HL-60 (cell line): ENCODE results near the gene MAGI2.

Experiments used
- DNase-seq, 2 experiments: peaks; one replicate each; pipeline ENCODE4 v3.0.0-alpha.2; 2010 to 2020; ENCODE audit warnings: low read depth in 1 of 2, low spot score in 1 of 2
- H3K27ac ChIP-seq: fragments of 250-450 bp; sonication (Bioruptor Pico); replicated peaks from 2 replicates; pipeline ENCODE4 v1.5.1; 2020; ENCODE audit warnings: mild to moderate bottlenecking, moderate library complexity
- H3K27me3 ChIP-seq: fragments of 250-450 bp; sonication (Bioruptor Pico); 2 replicates; pipeline ENCODE4 v1.5.1; 2021; ENCODE audit warnings: mild to moderate bottlenecking, moderate library complexity; ENCODE audit not compliant: insufficient read depth, poor library complexity, severe bottlenecking
- H3K4me3 ChIP-seq: replicated peaks from 2 replicates; pipeline ENCODE4 v1.5.1; 2011; ENCODE audit warnings: mild to moderate bottlenecking, control low read depth, low read length; ENCODE audit not compliant: insufficient read depth
- CTCF ChIP-seq: IDR thresholded peaks from one replicate; pipeline ENCODE4 v1.5.1; 2011; ENCODE audit warnings: low read length, control low read depth, inconsistent platforms; ENCODE audit not compliant: insufficient read depth
- GABPA ChIP-seq: IDR thresholded peaks from 2 replicates; pipeline ENCODE4 v1.6.1; 2012; ENCODE audit warnings: low read depth
- POLR2AphosphoS5 ChIP-seq: IDR thresholded peaks from 2 replicates; pipeline ENCODE4 v1.6.1; 2012; ENCODE audit warnings: low read depth
- REST ChIP-seq: IDR thresholded peaks from 2 replicates; pipeline ENCODE4 v1.6.1; 2012; ENCODE audit warnings: low read depth; ENCODE audit not compliant: insufficient replicate concordance
- SPI1 ChIP-seq: IDR thresholded peaks from 2 replicates; pipeline ENCODE4 v1.6.1; 2012; ENCODE audit warnings: low read depth, mild to moderate bottlenecking, borderline replicate concordance

The MAGI2 gene

DNA sequence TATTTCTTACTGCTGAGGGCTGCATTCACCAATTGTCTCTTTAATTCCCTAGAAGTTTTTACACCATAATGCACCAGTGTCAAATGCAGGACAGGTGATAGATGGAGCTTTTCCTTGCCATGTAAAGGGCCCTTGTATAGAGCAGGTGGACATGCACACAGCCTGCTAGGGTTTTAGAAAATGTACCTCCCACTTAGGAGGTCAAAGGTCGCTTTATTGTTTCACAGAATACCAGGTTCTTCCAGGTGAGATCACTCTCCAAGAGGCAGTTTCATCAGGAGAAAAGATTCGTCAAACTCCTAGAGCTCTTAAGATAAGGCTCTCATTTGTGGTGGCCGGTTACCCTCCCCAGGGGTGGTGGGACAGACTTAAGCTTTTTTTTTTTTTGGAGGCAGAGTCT lies 1439.1 kb downstream of the MAGI2 start:
- no peak overlapping the region for H3K27ac ChIP-seq
- DNase-seq: no peak
- peaks cover 16% of the 10 kb centered on the region for H3K27me3 ChIP-seq
- no peak overlapping the region for H3K4me3 ChIP-seq
- TF ChIP-seq REST: no peak
- no peak for TF ChIP-seq GABPA
- TF ChIP-seq POLR2AphosphoS5: no peak
- TF ChIP-seq CTCF: no peak
- no peak for TF ChIP-seq SPI1

GRCh38 chr7:78013386-78013785 lies 1440.1 kb downstream of the MAGI2 start:
- no peak overlapping the region for H3K4me3 ChIP-seq
- TF ChIP-seq SPI1 (no peak), POLR2AphosphoS5 (no peak), CTCF (no peak), REST (no peak), GABPA (no peak)
- no peak for DNase-seq
- H3K27ac ChIP-seq: no peak overlapping the region
- H3K27me3 ChIP-seq: peaks cover 9% of the 10 kb centered on the region

- DNase-seq: no peak
- no peaks in the 10 kb centered on the region for H3K27me3 ChIP-seq
- TF ChIP-seq REST: no peak
- no peak for TF ChIP-seq POLR2AphosphoS5
- TF ChIP-seq CTCF: no peak
- no peak for TF ChIP-seq GABPA
- TF ChIP-seq SPI1: no peak
- no peak overlapping the region for H3K27ac ChIP-seq
- H3K4me3 ChIP-seq: no peak overlapping the region
Observed at GRCh38 chr7:78011642-78012041, 1441.8 kb downstream of the MAGI2 start.
